ENCODE measurements around the gene SOCS7.
A peak's percentile ranks its signal among the peaks of the same experiment; 100 is the strongest.

SOCS7 gene

GRCh38 chr17:38442548-38442947 lies 90.9 kb downstream of the SOCS7 start:
- DNase-seq: no peak

- DNase-seq: no peak
Measured at GRCh38 chr17:38443356-38444031, 91.8 kb downstream of the SOCS7 start.

- peak; percentile 11 for DNase-seq
Measured at GRCh38 chr17:38444151-38444550, 92.5 kb downstream of the SOCS7 start.

- DNase-seq: peak; percentile 20
Measured at GRCh38 chr17:38447502-38448085, 96.0 kb downstream of the SOCS7 start.

GRCh38 chr17:38448208-38448771 lies 96.6 kb downstream of the SOCS7 start:
- peak; percentile 46 for DNase-seq

GRCh38 chr17:38449364-38449763 lies 97.7 kb downstream of the SOCS7 start:
- DNase-seq: no peak

GRCh38 chr17:38450557-38451029 lies 98.9 kb downstream of the SOCS7 start:
- no peak for DNase-seq

- no peak for DNase-seq
Measured at GRCh38 chr17:38451030-38451839, 99.6 kb downstream of the SOCS7 start.

GRCh38 chr17:38451840-38452529 lies 100.3 kb downstream of the SOCS7 start:
- DNase-seq: no peak

- DNase-seq: no peak
Measured at GRCh38 chr17:38452719-38453118, 101.1 kb downstream of the SOCS7 start.

GRCh38 chr17:38453951-38454421 lies 102.3 kb downstream of the SOCS7 start:
- DNase-seq: peak; percentile 2

- DNase-seq: peak; percentile 5
Measured at GRCh38 chr17:38454532-38454931, 102.9 kb downstream of the SOCS7 start.
